SK-N-SH treated with all-trans-retinoic acid at 6 μM for 48 hours (cell line): ENCODE measurements around the gene PSMD12.

Experiments used
- ATAC-seq: fragments of 200-7000 bp; cut with Tn5 transposase; 3 replicates; pipeline ENCODE4 v1.9.1; 2020; ENCODE audit warnings: mild to moderate bottlenecking, moderate library complexity
- BACH2 ChIP-seq: fragments of 250-450 bp; sonication (Bioruptor Pico); IDR thresholded peaks from 2 replicates; pipeline ENCODE4 v1.9.0; 2021; ENCODE audit warnings: mild to moderate bottlenecking, borderline replicate concordance
- CSDC2 ChIP-seq: fragments of 250-450 bp; sonication (Bioruptor Pico); IDR thresholded peaks from 2 replicates; pipeline ENCODE4 v1.5.0; 2020; ENCODE audit warnings: mild to moderate bottlenecking, moderate library complexity
- ESRRG ChIP-seq: fragments of 250-450 bp; sonication (Bioruptor Pico); IDR thresholded peaks from 2 replicates; pipeline ENCODE4 v1.6.1; 2021; ENCODE audit warnings: mild to moderate bottlenecking
- GLIS3 ChIP-seq: fragments of 250-450 bp; sonication (Bioruptor Pico); IDR thresholded peaks from 2 replicates; pipeline ENCODE4 v1.5.0; 2020; ENCODE audit warnings: mild to moderate bottlenecking, moderate library complexity
- ISL1 ChIP-seq: fragments of 250-450 bp; sonication (Bioruptor Pico); IDR thresholded peaks from 2 replicates; pipeline ENCODE4 v2.1.2; 2022; ENCODE audit warnings: mild to moderate bottlenecking, moderate library complexity
- OSR1 ChIP-seq: fragments of 250-450 bp; sonication (Bioruptor Pico); IDR thresholded peaks from 2 replicates; pipeline ENCODE4 v1.8.0; 2022; ENCODE audit warnings: moderate library complexity, mild to moderate bottlenecking, inconsistent platforms
- POU6F1 ChIP-seq: fragments of 250-450 bp; sonication (Bioruptor Pico); IDR thresholded peaks from 2 replicates; pipeline ENCODE4 v1.8.0; 2021; ENCODE audit warnings: low read depth, mild to moderate bottlenecking, moderate library complexity, borderline replicate concordance
- PPARA ChIP-seq: fragments of 250-450 bp; sonication (Bioruptor Pico); IDR thresholded peaks from 2 replicates; pipeline ENCODE4 v1.5.0; 2020; ENCODE audit warnings: mild to moderate bottlenecking, borderline replicate concordance
- RARB ChIP-seq: fragments of 250-450 bp; sonication (Bioruptor Pico); IDR thresholded peaks from 2 replicates; pipeline ENCODE4 v1.8.0; 2021; ENCODE audit warnings: mild to moderate bottlenecking, moderate library complexity
- SNAI2 ChIP-seq: fragments of 250-450 bp; sonication (Bioruptor Pico); IDR thresholded peaks from 2 replicates; pipeline ENCODE4 v1.5.0; 2020; ENCODE audit warnings: mild to moderate bottlenecking, moderate library complexity
- TCF4 ChIP-seq: fragments of 250-450 bp; sonication (Bioruptor Pico); IDR thresholded peaks from 2 replicates; pipeline ENCODE4 v1.8.0; 2021; ENCODE audit warnings: mild to moderate bottlenecking, moderate library complexity, borderline replicate concordance
- TOX ChIP-seq: fragments of 250-450 bp; sonication (Bioruptor Pico); IDR thresholded peaks from 2 replicates; pipeline ENCODE4 v1.8.0; 2021; ENCODE audit warnings: mild to moderate bottlenecking, moderate library complexity, borderline replicate concordance
- ZC3H10 ChIP-seq: fragments of 250-450 bp; sonication (Bioruptor Pico); IDR thresholded peaks from 2 replicates; pipeline ENCODE4 v1.5.1; 2021; ENCODE audit warnings: mild to moderate bottlenecking, moderate library complexity
- ZFP3 ChIP-seq: fragments of 250-450 bp; sonication (Bioruptor Pico); IDR thresholded peaks from 2 replicates; pipeline ENCODE4 v1.5.0; 2020; ENCODE audit warnings: mild to moderate bottlenecking, moderate library complexity
- ZFP30 ChIP-seq: fragments of 450-650 bp; formaldehyde crosslinking; IDR thresholded peaks from 2 replicates; pipeline ENCODE4 v1.5.0; 2022; ENCODE audit warnings: mild to moderate bottlenecking, moderate library complexity
- ZNF565 ChIP-seq: fragments of 450-650 bp; formaldehyde crosslinking; conservative IDR thresholded peaks from 2 replicates; pipeline ENCODE4 v1.5.0; 2020; ENCODE audit warnings: low read depth, mild to moderate bottlenecking, moderate library complexity
- ZNF8 ChIP-seq: fragments of 450-650 bp; formaldehyde crosslinking; IDR thresholded peaks from 2 replicates; pipeline ENCODE4 v1.5.0; 2020; ENCODE audit warnings: mild to moderate bottlenecking, moderate library complexity
- TF ChIP-seq, protein P1 (sequence below): fragments of 250-450 bp; sonication (Bioruptor Pico); IDR thresholded peaks from 2 replicates; pipeline ENCODE4 v1.5.1; 2020; ENCODE audit warnings: low read depth, mild to moderate bottlenecking, moderate library complexity
- TF ChIP-seq, protein P2 (sequence below): fragments of 250-450 bp; sonication (Bioruptor Pico); IDR thresholded peaks from 2 replicates; pipeline ENCODE4 v1.5.0; 2020; ENCODE audit warnings: mild to moderate bottlenecking, moderate library complexity
- TF ChIP-seq, protein P3 (sequence below): fragments of 250-450 bp; sonication (Bioruptor Pico); IDR thresholded peaks from 2 replicates; pipeline ENCODE4 v1.5.1; 2021; ENCODE audit warnings: mild to moderate bottlenecking, moderate library complexity
- TF ChIP-seq, protein P4 (sequence below): fragments of 250-450 bp; sonication (Bioruptor Pico); IDR thresholded peaks from 2 replicates; pipeline ENCODE4 v1.8.0; 2020; ENCODE audit warnings: mild to moderate bottlenecking, moderate library complexity, borderline replicate concordance

PSMD12 gene

DNA sequence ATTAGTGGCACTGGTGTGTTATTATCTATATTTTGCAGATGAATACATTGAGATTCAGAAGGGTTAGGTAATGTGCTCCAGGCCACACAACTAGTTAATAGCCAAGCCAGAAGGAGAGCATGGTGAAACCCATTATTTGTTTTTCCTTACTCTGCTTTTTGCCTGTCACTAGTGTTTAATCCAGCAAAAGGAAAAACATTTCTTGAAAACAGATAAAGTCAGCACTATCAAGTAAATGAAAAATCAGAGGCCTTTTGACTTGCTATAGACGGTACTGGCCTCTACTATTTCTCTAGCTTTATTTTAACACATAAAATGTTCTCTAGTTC, 15.5 kb upstream of the PSMD12 start:
- TF ChIP-seq, protein P1, sequence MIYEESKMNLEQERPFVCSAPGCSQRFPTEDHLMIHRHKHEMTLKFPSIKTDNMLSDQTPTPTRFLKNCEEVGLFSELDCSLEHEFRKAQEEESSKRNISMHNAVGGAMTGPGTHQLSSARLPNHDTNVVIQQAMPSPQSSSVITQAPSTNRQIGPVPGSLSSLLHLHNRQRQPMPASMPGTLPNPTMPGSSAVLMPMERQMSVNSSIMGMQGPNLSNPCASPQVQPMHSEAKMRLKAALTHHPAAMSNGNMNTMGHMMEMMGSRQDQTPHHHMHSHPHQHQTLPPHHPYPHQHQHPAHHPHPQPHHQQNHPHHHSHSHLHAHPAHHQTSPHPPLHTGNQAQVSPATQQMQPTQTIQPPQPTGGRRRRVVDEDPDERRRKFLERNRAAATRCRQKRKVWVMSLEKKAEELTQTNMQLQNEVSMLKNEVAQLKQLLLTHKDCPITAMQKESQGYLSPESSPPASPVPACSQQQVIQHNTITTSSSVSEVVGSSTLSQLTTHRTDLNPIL (CRISPR knock-in tag), result no peak
- TF ChIP-seq, protein P2, sequence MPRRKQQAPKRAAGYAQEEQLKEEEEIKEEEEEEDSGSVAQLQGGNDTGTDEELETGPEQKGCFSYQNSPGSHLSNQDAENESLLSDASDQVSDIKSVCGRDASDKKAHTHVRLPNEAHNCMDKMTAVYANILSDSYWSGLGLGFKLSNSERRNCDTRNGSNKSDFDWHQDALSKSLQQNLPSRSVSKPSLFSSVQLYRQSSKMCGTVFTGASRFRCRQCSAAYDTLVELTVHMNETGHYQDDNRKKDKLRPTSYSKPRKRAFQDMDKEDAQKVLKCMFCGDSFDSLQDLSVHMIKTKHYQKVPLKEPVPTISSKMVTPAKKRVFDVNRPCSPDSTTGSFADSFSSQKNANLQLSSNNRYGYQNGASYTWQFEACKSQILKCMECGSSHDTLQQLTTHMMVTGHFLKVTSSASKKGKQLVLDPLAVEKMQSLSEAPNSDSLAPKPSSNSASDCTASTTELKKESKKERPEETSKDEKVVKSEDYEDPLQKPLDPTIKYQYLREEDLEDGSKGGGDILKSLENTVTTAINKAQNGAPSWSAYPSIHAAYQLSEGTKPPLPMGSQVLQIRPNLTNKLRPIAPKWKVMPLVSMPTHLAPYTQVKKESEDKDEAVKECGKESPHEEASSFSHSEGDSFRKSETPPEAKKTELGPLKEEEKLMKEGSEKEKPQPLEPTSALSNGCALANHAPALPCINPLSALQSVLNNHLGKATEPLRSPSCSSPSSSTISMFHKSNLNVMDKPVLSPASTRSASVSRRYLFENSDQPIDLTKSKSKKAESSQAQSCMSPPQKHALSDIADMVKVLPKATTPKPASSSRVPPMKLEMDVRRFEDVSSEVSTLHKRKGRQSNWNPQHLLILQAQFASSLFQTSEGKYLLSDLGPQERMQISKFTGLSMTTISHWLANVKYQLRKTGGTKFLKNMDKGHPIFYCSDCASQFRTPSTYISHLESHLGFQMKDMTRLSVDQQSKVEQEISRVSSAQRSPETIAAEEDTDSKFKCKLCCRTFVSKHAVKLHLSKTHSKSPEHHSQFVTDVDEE, result no peak
- no peak for TF ChIP-seq ISL1 (CRISPR knock-in tag)
- no peak for TF ChIP-seq ZNF565 (CRISPR knock-in tag)
- TF ChIP-seq ESRRG (CRISPR knock-in tag), result no peak
- no peak for TF ChIP-seq TCF4
- TF ChIP-seq, protein P3, sequence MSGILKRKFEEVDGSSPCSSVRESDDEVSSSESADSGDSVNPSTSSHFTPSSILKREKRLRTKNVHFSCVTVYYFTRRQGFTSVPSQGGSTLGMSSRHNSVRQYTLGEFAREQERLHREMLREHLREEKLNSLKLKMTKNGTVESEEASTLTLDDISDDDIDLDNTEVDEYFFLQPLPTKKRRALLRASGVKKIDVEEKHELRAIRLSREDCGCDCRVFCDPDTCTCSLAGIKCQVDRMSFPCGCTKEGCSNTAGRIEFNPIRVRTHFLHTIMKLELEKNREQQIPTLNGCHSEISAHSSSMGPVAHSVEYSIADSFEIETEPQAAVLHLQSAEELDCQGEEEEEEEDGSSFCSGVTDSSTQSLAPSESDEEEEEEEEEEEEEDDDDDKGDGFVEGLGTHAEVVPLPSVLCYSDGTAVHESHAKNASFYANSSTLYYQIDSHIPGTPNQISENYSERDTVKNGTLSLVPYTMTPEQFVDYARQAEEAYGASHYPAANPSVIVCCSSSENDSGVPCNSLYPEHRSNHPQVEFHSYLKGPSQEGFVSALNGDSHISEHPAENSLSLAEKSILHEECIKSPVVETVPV, result no peak
- no peak for TF ChIP-seq ZC3H10
- no peak for TF ChIP-seq ZFP30 (CRISPR knock-in tag)
- TF ChIP-seq GLIS3, result no peak
- ATAC-seq, result no peak

DNA sequence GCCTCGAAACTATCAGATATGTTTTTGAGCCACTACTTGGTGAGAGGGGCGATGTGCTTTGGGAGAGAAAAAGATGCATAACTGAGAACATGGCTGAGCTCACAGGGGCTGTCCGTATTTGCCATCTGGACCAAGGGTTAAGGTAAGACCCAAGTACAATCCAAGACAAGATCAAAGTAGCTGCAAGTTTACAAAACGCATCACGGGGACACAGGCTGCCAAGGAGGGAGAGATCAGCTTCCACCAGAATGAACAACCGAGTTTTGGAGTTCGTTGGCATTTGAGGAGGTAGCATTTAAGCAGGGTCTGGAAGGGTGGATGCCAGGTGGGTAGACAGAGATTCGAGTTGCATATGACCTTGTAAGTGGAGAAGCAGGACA, 12.9 kb upstream of the PSMD12 start:
- no peak for TF ChIP-seq ZFP30 (CRISPR knock-in tag)
- TF ChIP-seq ISL1 (CRISPR knock-in tag), result no peak
- TF ChIP-seq, protein P4, sequence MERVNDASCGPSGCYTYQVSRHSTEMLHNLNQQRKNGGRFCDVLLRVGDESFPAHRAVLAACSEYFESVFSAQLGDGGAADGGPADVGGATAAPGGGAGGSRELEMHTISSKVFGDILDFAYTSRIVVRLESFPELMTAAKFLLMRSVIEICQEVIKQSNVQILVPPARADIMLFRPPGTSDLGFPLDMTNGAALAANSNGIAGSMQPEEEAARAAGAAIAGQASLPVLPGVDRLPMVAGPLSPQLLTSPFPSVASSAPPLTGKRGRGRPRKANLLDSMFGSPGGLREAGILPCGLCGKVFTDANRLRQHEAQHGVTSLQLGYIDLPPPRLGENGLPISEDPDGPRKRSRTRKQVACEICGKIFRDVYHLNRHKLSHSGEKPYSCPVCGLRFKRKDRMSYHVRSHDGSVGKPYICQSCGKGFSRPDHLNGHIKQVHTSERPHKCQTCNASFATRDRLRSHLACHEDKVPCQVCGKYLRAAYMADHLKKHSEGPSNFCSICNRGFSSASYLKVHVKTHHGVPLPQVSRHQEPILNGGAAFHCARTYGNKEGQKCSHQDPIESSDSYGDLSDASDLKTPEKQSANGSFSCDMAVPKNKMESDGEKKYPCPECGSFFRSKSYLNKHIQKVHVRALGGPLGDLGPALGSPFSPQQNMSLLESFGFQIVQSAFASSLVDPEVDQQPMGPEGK, result no peak
- no peak for TF ChIP-seq ZFP3 (CRISPR knock-in tag)
- TF ChIP-seq RARB, result no peak
- no peak for TF ChIP-seq ZC3H10
- TF ChIP-seq ZNF8, result no peak
- TF ChIP-seq BACH2, result no peak
- no peak for TF ChIP-seq ZNF565 (CRISPR knock-in tag)
- no peak for TF ChIP-seq PPARA
- TF ChIP-seq POU6F1 (CRISPR knock-in tag), result no peak
- TF ChIP-seq, protein P1 (CRISPR knock-in tag), result no peak
- TF ChIP-seq TCF4, result no peak
- TF ChIP-seq, protein P3, result no peak
- no peak for TF ChIP-seq TOX
- no peak for TF ChIP-seq OSR1
- TF ChIP-seq CSDC2, result no peak
- TF ChIP-seq SNAI2 (CRISPR knock-in tag), result no peak
- no peak for TF ChIP-seq GLIS3
- no peak for TF ChIP-seq ESRRG (CRISPR knock-in tag)
- ATAC-seq, result no peak
